Measurements from ENCODE around the gene HACD2. TPM values are rescaled to one million over a fixed set of nuclear protein-coding genes. Genes with fewer than 3 reads are reported as not detected.

Gene HACD2
- polyA plus RNA-seq, 2 of the 4 experiments (the other 2 are of a cell fraction), result 41.8 to 97.7 TPM

GRCh38 chr3:123611082-123611481, 26.2 kb upstream of the HACD2 start:
- DNase-seq (ENCODE audit: low read depth in 1 of 2, low spot score in 1 of 2), result no peak
- ATAC-seq, result no peak
- TF ChIP-seq ZFP36 (IDR thresholded peaks at IDR 0.05; ENCODE audit: borderline replicate concordance, partially characterized antibody) (no peak), ESRRA (IDR thresholded peaks at IDR 0.05; ENCODE audit: borderline replicate concordance, low read length) (no peak), BHLHE40 (IDR thresholded peaks at IDR 0.05; ENCODE audit: low read depth, low read length) (no peak), NFE2L2 (conservative IDR thresholded peaks at IDR 0.05; ENCODE audit: low read length) (no peak), RARB (CRISPR knock-in tag; IDR thresholded peaks at IDR 0.05) (no peak)
- no peaks in the 10 kb centered on the region for H3K9me3 ChIP-seq
- CTCF ChIA-PET, result interaction anchor here (1.2 kb wide), 1 partner anchor 27 kb away, joined by 3 read pairs; no protein-coding TSS in a partner anchor
- no peak overlapping the region for H3K4me3 ChIP-seq
- H3K27ac ChIP-seq, result no peak overlapping the region
- H3K4me2 ChIP-seq, result no peak overlapping the region
- H3K4me1 ChIP-seq, result peaks cover 11% of the 10 kb centered on the region
- POLR2A ChIA-PET, result no interaction called here
- FAIRE-seq, result no peak

GRCh38 chr3:123610331-123610730, 25.5 kb upstream of the HACD2 start:
- H3K4me3 ChIP-seq, result no peak overlapping the region
- no peak overlapping the region for H3K4me2 ChIP-seq
- WGBS (ENCODE audit: missing lambda C conversion rate), result 93% methylated on average over 3 of the region's 3 CpGs
- FAIRE-seq (no peak), DNase-seq (ENCODE audit: low read depth in 1 of 2, low spot score in 1 of 2) (no peak), ATAC-seq (no peak)
- ChIA-PET POLR2A (no interaction called here), CTCF (no interaction called here)
- no peaks in the 10 kb centered on the region for H3K9me3 ChIP-seq
- H3K27ac ChIP-seq, result no peak overlapping the region
- peaks cover 18% of the 10 kb centered on the region for H3K4me1 ChIP-seq
- no peak for TF ChIP-seq MYC (IDR thresholded peaks at IDR 0.05; ENCODE audit: borderline replicate concordance, low read length)
- TF ChIP-seq REST (IDR thresholded peaks at IDR 0.05), result no peak
- TF ChIP-seq USF2 (IDR thresholded peaks at IDR 0.05), result no peak
- no peak for TF ChIP-seq CEBPB (IDR thresholded peaks at IDR 0.05)
- no peak for TF ChIP-seq NR3C1 (IDR thresholded peaks at IDR 0.05)
- TF ChIP-seq KDM1A (IDR thresholded peaks at IDR 0.05; ENCODE audit: low read depth), result no peak
- TF ChIP-seq HEYL (CRISPR knock-in tag; IDR thresholded peaks at IDR 0.05), result no peak
- TF ChIP-seq BCL3 (IDR thresholded peaks at IDR 0.05), result no peak
- no peak for TF ChIP-seq RAD21 (conservative IDR thresholded peaks at IDR 0.05 in 1 of 2, IDR thresholded peaks at IDR 0.05 in 1 of 2)
- TF ChIP-seq RARB (CRISPR knock-in tag; IDR thresholded peaks at IDR 0.05), result no peak
- TF ChIP-seq FOSL2 (IDR thresholded peaks at IDR 0.05), result no peak
- TF ChIP-seq FOSL2 (CRISPR knock-in tag; IDR thresholded peaks at IDR 0.05), result no peak
- no peak for TF ChIP-seq HOXA7 (CRISPR knock-in tag; IDR thresholded peaks at IDR 0.05)
- no peak for TF ChIP-seq MAZ (IDR thresholded peaks at IDR 0.05; ENCODE audit: borderline replicate concordance, low read depth, low read length)
- no peak for TF ChIP-seq JUNB (IDR thresholded peaks at IDR 0.05)
- TF ChIP-seq ESRRA (IDR thresholded peaks at IDR 0.05; ENCODE audit: borderline replicate concordance, low read length), result no peak
- no peak for TF ChIP-seq CBX2 (IDR thresholded peaks at IDR 0.05; ENCODE audit: borderline replicate concordance, low read depth)

All from A549 (cell line).